Left ventricle myocardium inferior (tissue), 1 donor: ENCODE data around the gene LHX1. TPM values are rescaled to one million over a fixed set of nuclear protein-coding genes. Genes with fewer than 3 reads are reported as not detected.

Source experiments
- DNase-seq: peaks from one replicate; pipeline ENCODE4 v3.0.0-alpha.2; 2020
- H3K27ac ChIP-seq: fragments of 200-600 bp; replicated peaks from 2 replicates; pipeline ENCODE4 v1.8.0; 2021
- H3K27me3 ChIP-seq: fragments of 200-600 bp; 2 replicates; pipeline ENCODE4 v1.8.0; 2021; ENCODE audit warnings: low read depth
- H3K36me3 ChIP-seq: fragments of 200-600 bp; 2 replicates; pipeline ENCODE4 v1.8.0; 2021
- H3K4me1 ChIP-seq: fragments of 200-600 bp; 2 replicates; pipeline ENCODE4 v1.8.0; 2021
- H3K4me3 ChIP-seq: fragments of 200-600 bp; 2 replicates; pipeline ENCODE4 v1.8.0; 2021; ENCODE audit warnings: mild to moderate bottlenecking, moderate library complexity
- H3K9me3 ChIP-seq: fragments of 200-600 bp; replicated peaks from 2 replicates; pipeline ENCODE4 v1.8.0; 2021
- CTCF ChIP-seq: fragments of 200-600 bp; IDR thresholded peaks from 2 replicates; pipeline ENCODE4 v1.8.0; 2021; ENCODE audit warnings: antibody characterized with exemption, mild to moderate bottlenecking, borderline replicate concordance
- intact Hi-C: fragments of 100-400 bp; cut with micrococcal nuclease; formaldehyde crosslinking; loops from one replicate; pipeline ENCODE4 v1.11.0; 2022
- total RNA-seq: library from RNA; stranded (reverse); fragmentation: NEBNext Ultra II Directional; extraction: Animal tissue kit (Norgen Biotek cat#: 25700); gene quantifications from one replicate; pipeline ENCODE4 v1.2.1, GENCODE V29; 2021
- donor health status: DM: no; HTN: yes; CAD: no; lungs with severe emphysema.

LHX1 gene
- total RNA-seq, 1 donor from 2014 or later, result not detected

GRCh38 chr17:36901506-36901905 lies 35.8 kb upstream of the LHX1 start:
- no peaks in the 10 kb centered on the region for H3K36me3 ChIP-seq
- intact Hi-C loops, result no loop called here
- H3K27ac ChIP-seq, result no peak overlapping the region
- no peak for DNase-seq
- H3K27me3 ChIP-seq, result peaks cover 94% of the 10 kb centered on the region
- H3K4me1 ChIP-seq, result no peaks in the 10 kb centered on the region
- H3K4me3 ChIP-seq, result no peak overlapping the region
- TF ChIP-seq CTCF, result no peak
- no peaks in the 10 kb centered on the region for H3K9me3 ChIP-seq

- Histone ChIP-seq H3K36me3 (no peaks in the 10 kb centered on the region), H3K4me3 (no peak overlapping the region), H3K27me3 (peaks cover 92% of the 10 kb centered on the region), H3K9me3 (no peaks in the 10 kb centered on the region), H3K4me1 (no peaks in the 10 kb centered on the region), H3K27ac (no peak overlapping the region)
- TF ChIP-seq CTCF, result no peak
- intact Hi-C loops, result no loop called here
- no peak for DNase-seq
Measured at GRCh38 chr17:36907407-36907806, 29.9 kb upstream of the LHX1 start.

- H3K9me3 ChIP-seq, result no peaks in the 10 kb centered on the region
- H3K4me3 ChIP-seq, result no peak overlapping the region
- peaks cover 98% of the 10 kb centered on the region for H3K27me3 ChIP-seq
- H3K4me1 ChIP-seq, result no peaks in the 10 kb centered on the region
- H3K27ac ChIP-seq, result no peak overlapping the region
- intact Hi-C loops, result no loop called here
- no peak for DNase-seq
- TF ChIP-seq CTCF, result no peak
- H3K36me3 ChIP-seq, result no peaks in the 10 kb centered on the region
Measured at GRCh38 chr17:36910513-36910912, 26.8 kb upstream of the LHX1 start.

GRCh38 chr17:36911001-36911400 lies 26.3 kb upstream of the LHX1 start:
- intact Hi-C loops, result no loop called here
- TF ChIP-seq CTCF, result no peak
- Histone ChIP-seq H3K36me3 (no peaks in the 10 kb centered on the region), H3K4me1 (no peaks in the 10 kb centered on the region), H3K9me3 (no peaks in the 10 kb centered on the region), H3K4me3 (no peak overlapping the region), H3K27me3 (peaks cover 95% of the 10 kb centered on the region), H3K27ac (no peak overlapping the region)
- DNase-seq, result no peak

GRCh38 chr17:36913132-36913531 lies 24.1 kb upstream of the LHX1 start:
- intact Hi-C loops, result no loop called here
- Histone ChIP-seq H3K4me3 (no peak overlapping the region), H3K27ac (no peak overlapping the region), H3K9me3 (no peaks in the 10 kb centered on the region), H3K4me1 (no peaks in the 10 kb centered on the region), H3K27me3 (peaks cover 81% of the 10 kb centered on the region), H3K36me3 (no peaks in the 10 kb centered on the region)
- TF ChIP-seq CTCF, result no peak
- no peak for DNase-seq

- intact Hi-C loops, result no loop called here
- Histone ChIP-seq H3K9me3 (no peaks in the 10 kb centered on the region), H3K4me3 (no peak overlapping the region), H3K36me3 (no peaks in the 10 kb centered on the region), H3K27me3 (peaks cover 83% of the 10 kb centered on the region), H3K27ac (no peak overlapping the region), H3K4me1 (no peaks in the 10 kb centered on the region)
- TF ChIP-seq CTCF, result no peak
- DNase-seq, result no peak
Measured at GRCh38 chr17:36918211-36918691, 19.0 kb upstream of the LHX1 start.
